HEK293 (cell line): ENCODE results near the gene MRPS9.

Experiments used
- ATF2 ChIP-seq: fragments of 450-650 bp; formaldehyde crosslinking; IDR thresholded peaks from 2 replicates; pipeline ENCODE4 v1.5.1; 2016; ENCODE audit warnings: missing biosample characterization, missing genetic modification characterization, low read depth
- CTCF ChIP-seq: fragments of 450-650 bp; formaldehyde crosslinking; IDR thresholded peaks from 2 replicates; pipeline ENCODE4 v1.5.1; 2016; ENCODE audit warnings: missing biosample characterization, missing genetic modification characterization
- KLF17 ChIP-seq: fragments of 450-650 bp; formaldehyde crosslinking; IDR thresholded peaks from 2 replicates; pipeline ENCODE4 v1.5.1; 2016; ENCODE audit warnings: missing biosample characterization, missing genetic modification characterization
- PBX3 ChIP-seq: sonication (generic); formaldehyde crosslinking; IDR thresholded peaks from 2 replicates; pipeline ENCODE4 v1.8.1; 2022; ENCODE audit warnings: mild to moderate bottlenecking, moderate library complexity, missing genetic modification reagents
- ZBTB17 ChIP-seq: fragments of 450-650 bp; formaldehyde crosslinking; IDR thresholded peaks from 2 replicates; pipeline ENCODE4 v1.5.1; 2016; ENCODE audit warnings: missing biosample characterization, missing genetic modification characterization
- ZBTB7A ChIP-seq: fragments of 450-650 bp; formaldehyde crosslinking; IDR thresholded peaks from 2 replicates; pipeline ENCODE4 v1.5.1; 2016; ENCODE audit warnings: low read depth, missing biosample characterization, missing genetic modification characterization
- ZIC2 ChIP-seq: fragments of 450-650 bp; formaldehyde crosslinking; IDR thresholded peaks from 2 replicates; pipeline ENCODE4 v1.5.1; 2016; ENCODE audit warnings: missing biosample characterization, missing genetic modification characterization
- ZNF132 ChIP-seq: fragments of 450-650 bp; formaldehyde crosslinking; IDR thresholded peaks from 2 replicates; pipeline ENCODE4 v1.5.1; 2017; ENCODE audit warnings: missing biosample characterization, missing genetic modification characterization, borderline replicate concordance
- ZNF24 ChIP-seq: fragments of 450-650 bp; formaldehyde crosslinking; IDR thresholded peaks from 2 replicates; pipeline ENCODE4 v1.5.1; 2016; ENCODE audit warnings: missing biosample characterization, missing genetic modification characterization
- ZNF248 ChIP-seq: fragments of 450-650 bp; formaldehyde crosslinking; IDR thresholded peaks from 2 replicates; pipeline ENCODE4 v1.5.1; 2017; ENCODE audit warnings: missing biosample characterization, missing genetic modification characterization
- ZNF274 ChIP-seq, 2 experiments: fragments of 200-500 bp in 1 of 2; fragments of 450-650 bp in 1 of 2; sonication (Bioruptor generic) in 1 of 2; formaldehyde crosslinking in 1 of 2; IDR thresholded peaks; 2 replicates each; pipeline versions ENCODE4 v1.5.1 to v1.6.1; 2014 to 2016; ENCODE audit warnings: borderline replicate concordance in 1 of 2, inconsistent platforms in 1 of 2, low read length in 1 of 2, missing biosample characterization in 1 of 2, missing genetic modification characterization in 1 of 2
- ZNF558 ChIP-seq: fragments of 450-650 bp; formaldehyde crosslinking; IDR thresholded peaks from 2 replicates; pipeline ENCODE4 v1.5.1; 2016; ENCODE audit warnings: missing biosample characterization, missing genetic modification characterization
- ZNF76 ChIP-seq: fragments of 450-650 bp; formaldehyde crosslinking; IDR thresholded peaks from 2 replicates; pipeline ENCODE4; 2016; ENCODE audit warnings: low read depth, missing biosample characterization, missing genetic modification characterization, borderline replicate concordance

GRCh38 chr2:105068875-105069274 is 31.0 kb downstream of the MRPS9 start:
- TF ChIP-seq ZBTB17 (tag by site-specific recombination) = no peak
- TF ChIP-seq ZNF274 (IDR thresholded peaks at IDR 0.05; ENCODE audit: low read length) = no peak
- no peak for TF ChIP-seq ZNF274 (tag by site-specific recombination; IDR thresholded peaks at IDR 0.05; ENCODE audit: borderline replicate concordance)
- TF ChIP-seq KLF17 (tag by site-specific recombination) = no peak
- no peak for TF ChIP-seq CTCF (tag by site-specific recombination)
- no peak for TF ChIP-seq ZNF132 (tag by site-specific recombination)
- no peak for TF ChIP-seq ZNF24 (tag by site-specific recombination)
- no peak for TF ChIP-seq ZNF558 (tag by site-specific recombination)
- TF ChIP-seq ZIC2 (tag by site-specific recombination) = no peak
- TF ChIP-seq ZNF76 (tag by site-specific recombination) = no peak
- TF ChIP-seq PBX3 (CRISPR knock-in tag) = no peak
- TF ChIP-seq ZNF248 = no peak
- no peak for TF ChIP-seq ZBTB7A (tag by site-specific recombination)
- no peak for TF ChIP-seq ATF2 (tag by site-specific recombination)
